Endothelial cell of umbilical vein (primary cell): Measurements from ENCODE around the gene SLC39A8.

ENCODE experiments used
- EZH2 ChIP-seq: IDR thresholded peaks from 2 replicates; pipeline ENCODE4 v1.6.1; 2012; ENCODE audit warnings: borderline replicate concordance, low read depth, mild to moderate bottlenecking, moderate library complexity, low read length, inconsistent platforms; ENCODE audit not compliant: severe bottlenecking
- GATA2 ChIP-seq: IDR thresholded peaks from 2 replicates; pipeline ENCODE4 v1.7.0; 2011; ENCODE audit warnings: low read depth, mild to moderate bottlenecking, moderate library complexity, mixed read lengths, low read length; ENCODE audit not compliant: insufficient read length, insufficient read depth
- JUN ChIP-seq: IDR thresholded peaks from 2 replicates; pipeline ENCODE4 v1.6.1; 2011; ENCODE audit warnings: borderline replicate concordance, low read depth; ENCODE audit not compliant: insufficient read length, insufficient read depth
- MAX ChIP-seq: IDR thresholded peaks from 2 replicates; pipeline ENCODE4 v1.6.1; 2011; ENCODE audit not compliant: insufficient read depth, insufficient read length
- MYC ChIP-seq: IDR thresholded peaks from one replicate; pipeline ENCODE4 v1.6.1; 2011; ENCODE audit warnings: mild to moderate bottlenecking, low read depth, low read length
- POLR2A ChIP-seq: IDR thresholded peaks from 2 replicates; pipeline ENCODE4 v1.6.1; 2012; ENCODE audit warnings: low read depth, mild to moderate bottlenecking, control low read depth, low read length
- POLR2AphosphoS5 ChIP-seq: IDR thresholded peaks from 2 replicates; pipeline ENCODE4 v1.6.1; 2012; ENCODE audit warnings: low read depth, mild to moderate bottlenecking, control low read depth, low read length, moderate library complexity; ENCODE audit not compliant: insufficient read depth
- TF ChIP-seq, protein P1 (sequence below), 2 donors: IDR thresholded peaks; 1 replicate in 1 of 2; 2 replicates in 1 of 2; pipeline ENCODE4 v1.5.1; 2011; ENCODE audit warnings: low read length in 2 of 2, mild to moderate bottlenecking in 2 of 2, moderate library complexity in 2 of 2, control low read depth in 1 of 2, inconsistent platforms in 1 of 2, low read depth in 1 of 2; ENCODE audit not compliant: insufficient read depth in 1 of 2; ENCODE audit errors: extremely low read depth in 1 of 2

DNA sequence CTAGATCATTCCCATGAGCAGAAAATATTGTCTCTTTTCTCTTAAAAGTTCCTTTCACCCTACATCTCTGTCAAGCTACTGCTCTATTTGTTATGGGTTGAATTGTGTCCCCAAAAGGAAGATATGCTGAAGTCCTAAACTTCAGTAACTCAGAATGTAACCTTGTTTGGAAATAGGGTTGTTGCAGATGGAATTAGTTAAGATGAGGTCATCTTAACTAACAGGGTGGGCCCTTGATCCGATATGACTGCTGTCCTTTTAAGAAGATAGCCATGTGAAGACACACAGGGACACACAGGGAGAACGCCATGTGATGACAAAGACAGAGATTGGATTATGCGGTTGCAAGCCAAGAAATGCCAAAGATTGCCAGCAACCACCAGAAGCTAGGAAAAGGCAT lies 12.8 kb upstream of the SLC39A8 start:
- TF ChIP-seq, protein P1, sequence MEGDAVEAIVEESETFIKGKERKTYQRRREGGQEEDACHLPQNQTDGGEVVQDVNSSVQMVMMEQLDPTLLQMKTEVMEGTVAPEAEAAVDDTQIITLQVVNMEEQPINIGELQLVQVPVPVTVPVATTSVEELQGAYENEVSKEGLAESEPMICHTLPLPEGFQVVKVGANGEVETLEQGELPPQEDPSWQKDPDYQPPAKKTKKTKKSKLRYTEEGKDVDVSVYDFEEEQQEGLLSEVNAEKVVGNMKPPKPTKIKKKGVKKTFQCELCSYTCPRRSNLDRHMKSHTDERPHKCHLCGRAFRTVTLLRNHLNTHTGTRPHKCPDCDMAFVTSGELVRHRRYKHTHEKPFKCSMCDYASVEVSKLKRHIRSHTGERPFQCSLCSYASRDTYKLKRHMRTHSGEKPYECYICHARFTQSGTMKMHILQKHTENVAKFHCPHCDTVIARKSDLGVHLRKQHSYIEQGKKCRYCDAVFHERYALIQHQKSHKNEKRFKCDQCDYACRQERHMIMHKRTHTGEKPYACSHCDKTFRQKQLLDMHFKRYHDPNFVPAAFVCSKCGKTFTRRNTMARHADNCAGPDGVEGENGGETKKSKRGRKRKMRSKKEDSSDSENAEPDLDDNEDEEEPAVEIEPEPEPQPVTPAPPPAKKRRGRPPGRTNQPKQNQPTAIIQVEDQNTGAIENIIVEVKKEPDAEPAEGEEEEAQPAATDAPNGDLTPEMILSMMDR (IDR thresholded peaks at IDR 0.05; ENCODE audit: extremely low read depth in 1 of 2, insufficient read depth in 1 of 2, low read depth in 1 of 2, low read length in 2 of 2): no peak
- TF ChIP-seq EZH2 (no peak), POLR2A (no peak), MAX (no peak), POLR2AphosphoS5 (no peak), GATA2 (no peak), JUN (no peak), MYC (no peak)
